Measurements from ENCODE around the gene KCND2.

The KCND2 gene

GRCh38 chr7:120441850-120442249, 168.9 kb downstream of the KCND2 start:
- DNase-seq (ENCODE audit: low read depth), result no peak
- TF ChIP-seq MYC (IDR thresholded peaks at IDR 0.05; ENCODE audit: low read depth, low read length) (no peak), MAX (IDR thresholded peaks at IDR 0.05; ENCODE audit: low read depth, low read length) (no peak), POLR2A (IDR thresholded peaks at IDR 0.05; ENCODE audit: extremely low read depth, insufficient read length) (no peak), CTCF (IDR thresholded peaks at IDR 0.05; ENCODE audit: low read depth, low read length) (no peak)
- no peak overlapping the region for H3K4me3 ChIP-seq (ENCODE audit: low read depth, low read length)

GRCh38 chr7:120442838-120443237, 169.9 kb downstream of the KCND2 start:
- TF ChIP-seq POLR2A (IDR thresholded peaks at IDR 0.05; ENCODE audit: extremely low read depth, insufficient read length) (no peak), MYC (IDR thresholded peaks at IDR 0.05; ENCODE audit: low read depth, low read length) (no peak), MAX (IDR thresholded peaks at IDR 0.05; ENCODE audit: low read depth, low read length) (no peak), CTCF (IDR thresholded peaks at IDR 0.05; ENCODE audit: low read depth, low read length) (no peak)
- H3K4me3 ChIP-seq (ENCODE audit: low read depth, low read length), result no peak overlapping the region
- DNase-seq (ENCODE audit: low read depth), result no peak

GRCh38 chr7:120444650-120445049, 171.7 kb downstream of the KCND2 start:
- no peak for DNase-seq (ENCODE audit: low read depth)
- TF ChIP-seq MYC (IDR thresholded peaks at IDR 0.05; ENCODE audit: low read depth, low read length) (no peak), POLR2A (IDR thresholded peaks at IDR 0.05; ENCODE audit: extremely low read depth, insufficient read length) (no peak), MAX (IDR thresholded peaks at IDR 0.05; ENCODE audit: low read depth, low read length) (no peak), CTCF (IDR thresholded peaks at IDR 0.05; ENCODE audit: low read depth, low read length) (no peak)
- H3K4me3 ChIP-seq (ENCODE audit: low read depth, low read length), result no peak overlapping the region

- H3K4me3 ChIP-seq (ENCODE audit: low read depth, low read length), result no peak overlapping the region
- TF ChIP-seq MYC (IDR thresholded peaks at IDR 0.05; ENCODE audit: low read depth, low read length) (no peak), CTCF (IDR thresholded peaks at IDR 0.05; ENCODE audit: low read depth, low read length) (no peak), MAX (IDR thresholded peaks at IDR 0.05; ENCODE audit: low read depth, low read length) (no peak), POLR2A (IDR thresholded peaks at IDR 0.05; ENCODE audit: extremely low read depth, insufficient read length) (no peak)
- no peak for DNase-seq (ENCODE audit: low read depth)
These were observed 172.3 kb downstream of the KCND2 start for GRCh38 chr7:120445276-120445675.

- TF ChIP-seq CTCF (IDR thresholded peaks at IDR 0.05; ENCODE audit: low read depth, low read length) (no peak), MYC (IDR thresholded peaks at IDR 0.05; ENCODE audit: low read depth, low read length) (no peak), POLR2A (IDR thresholded peaks at IDR 0.05; ENCODE audit: extremely low read depth, insufficient read length) (no peak), MAX (IDR thresholded peaks at IDR 0.05; ENCODE audit: low read depth, low read length) (no peak)
- no peak overlapping the region for H3K4me3 ChIP-seq (ENCODE audit: low read depth, low read length)
- no peak for DNase-seq (ENCODE audit: low read depth)
These were observed 179.7 kb downstream of the KCND2 start for GRCh38 chr7:120452665-120453064.

- no peak for DNase-seq (ENCODE audit: low read depth)
- H3K4me3 ChIP-seq (ENCODE audit: low read depth, low read length), result no peak overlapping the region
- no peak for TF ChIP-seq MAX (IDR thresholded peaks at IDR 0.05; ENCODE audit: low read depth, low read length)
- TF ChIP-seq CTCF (IDR thresholded peaks at IDR 0.05; ENCODE audit: low read depth, low read length), result no peak
- TF ChIP-seq MYC (IDR thresholded peaks at IDR 0.05; ENCODE audit: low read depth, low read length), result no peak
- no peak for TF ChIP-seq POLR2A (IDR thresholded peaks at IDR 0.05; ENCODE audit: extremely low read depth, insufficient read length)
These were observed 183.7 kb downstream of the KCND2 start for GRCh38 chr7:120456699-120457098.

All from NB4 (cell line).